Stimulated activated CD4-positive, alpha-beta T cell treated with anti-CD3 and anti-CD28 coated beads, Interleukin-15, amount 100 ng/mL, for 48 hours (primary cell): ENCODE data around the gene UCHL5.
A peak's percentile ranks its signal among the peaks of the same experiment; 100 is the strongest.
"Not testable (repeated sequence)": the region's sequence is repeated elsewhere in the genome, so short reads cannot be mapped to it uniquely, and the experiment has no call there.

ENCODE experiments used
- DNase-seq, 2 donors: peaks; one replicate each; pipeline ENCODE4 v3.0.0-alpha.2; 2020; ENCODE audit warnings: low read depth in 2 of 2

UCHL5 gene

GRCh38 chr1:193011406-193011805 is 47.8 kb downstream of the UCHL5 start:
- DNase-seq: no peak

- no peak for DNase-seq
These were observed 49.7 kb downstream of the UCHL5 start for GRCh38 chr1:193009501-193009900.

- DNase-seq: no peak
These were observed 53.4 kb downstream of the UCHL5 start for GRCh38 chr1:193005785-193006184.

- DNase-seq: no peak
These were observed 60.6 kb downstream of the UCHL5 start for GRCh38 chr1:192998536-192998935.

- no peak for DNase-seq
These were observed 65.0 kb downstream of the UCHL5 start for GRCh38 chr1:192994141-192994540.

GRCh38 chr1:192993426-192994085 is 65.6 kb downstream of the UCHL5 start:
- DNase-seq: no peak

- not testable (repeated sequence) for DNase-seq
These were observed 72.3 kb downstream of the UCHL5 start for GRCh38 chr1:192986748-192987334.

- DNase-seq: peak; percentile 22 to 58
These were observed 72.9 kb downstream of the UCHL5 start for GRCh38 chr1:192986110-192986747.

GRCh38 chr1:192984080-192984479 is 75.1 kb downstream of the UCHL5 start:
- DNase-seq: peak in 1 of 2 donors; percentile 4

GRCh38 chr1:192983349-192983980 is 75.7 kb downstream of the UCHL5 start:
- peak; percentile 15 to 18 for DNase-seq

- DNase-seq: no peak
These were observed 78.3 kb downstream of the UCHL5 start for GRCh38 chr1:192980856-192981255.

GRCh38 chr1:192980334-192980733 is 78.8 kb downstream of the UCHL5 start:
- not testable (repeated sequence) for DNase-seq

GRCh38 chr1:192979542-192979941 is 79.6 kb downstream of the UCHL5 start:
- no peak for DNase-seq

- DNase-seq: no peak
These were observed 80.9 kb downstream of the UCHL5 start for GRCh38 chr1:192978195-192978710.

- DNase-seq: no peak
These were observed 82.0 kb downstream of the UCHL5 start for GRCh38 chr1:192977089-192977706.

- DNase-seq: no peak
These were observed 82.6 kb downstream of the UCHL5 start for GRCh38 chr1:192976576-192976975.

GRCh38 chr1:192974701-192975100 is 84.5 kb downstream of the UCHL5 start:
- DNase-seq: no peak

- no peak for DNase-seq
These were observed 85.2 kb downstream of the UCHL5 start for GRCh38 chr1:192973988-192974387.

- DNase-seq: no peak
These were observed 86.0 kb downstream of the UCHL5 start for GRCh38 chr1:192973202-192973601.

GRCh38 chr1:192969091-192969490 is 90.1 kb downstream of the UCHL5 start:
- DNase-seq: no peak

GRCh38 chr1:192968323-192968722 is 90.8 kb downstream of the UCHL5 start:
- no peak for DNase-seq

- no peak for DNase-seq
These were observed 91.3 kb downstream of the UCHL5 start for GRCh38 chr1:192967901-192968300.
